A673 (cell line): ENCODE results near the gene NPNT.

ENCODE experiments used
- EZH2 ChIP-seq: fragments of 200-600 bp; sonication (generic); IDR thresholded peaks from 2 replicates; pipeline ENCODE4 v1.6.1; 2017; ENCODE audit warnings: borderline replicate concordance, low read depth, mild to moderate bottlenecking, mixed read lengths, antibody characterized with exemption, low read length; ENCODE audit not compliant: poor library complexity, severe bottlenecking
- TF ChIP-seq, protein P1 (sequence below): fragments of 300-800, 200-600 bp; sonication (generic); conservative IDR thresholded peaks from 2 replicates; pipeline ENCODE4 v1.5.1; 2017; ENCODE audit warnings: low read depth, mild to moderate bottlenecking, antibody characterized with exemption, low read length, moderate library complexity, mixed read lengths

DNA sequence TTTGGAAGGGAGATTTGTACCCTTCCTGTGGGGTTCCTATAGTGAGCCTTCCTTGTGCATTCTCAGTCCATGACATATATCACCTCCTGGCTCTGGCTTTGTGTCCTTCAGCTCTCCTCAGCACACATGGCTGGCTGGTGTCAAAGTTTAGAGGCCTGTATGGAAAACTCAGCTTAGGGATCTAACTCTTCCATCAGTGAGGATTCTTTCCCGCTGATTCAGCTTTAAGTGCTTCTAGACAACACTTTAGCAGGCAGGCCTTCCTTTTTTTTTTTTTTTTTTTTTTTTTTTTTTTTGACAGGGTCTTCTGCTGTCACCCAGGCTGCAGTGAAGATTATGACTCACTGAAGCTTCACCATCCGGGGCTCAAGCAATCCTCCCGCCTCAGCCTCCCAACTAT lies 84.2 kb downstream of the NPNT start:
- TF ChIP-seq, protein P1, sequence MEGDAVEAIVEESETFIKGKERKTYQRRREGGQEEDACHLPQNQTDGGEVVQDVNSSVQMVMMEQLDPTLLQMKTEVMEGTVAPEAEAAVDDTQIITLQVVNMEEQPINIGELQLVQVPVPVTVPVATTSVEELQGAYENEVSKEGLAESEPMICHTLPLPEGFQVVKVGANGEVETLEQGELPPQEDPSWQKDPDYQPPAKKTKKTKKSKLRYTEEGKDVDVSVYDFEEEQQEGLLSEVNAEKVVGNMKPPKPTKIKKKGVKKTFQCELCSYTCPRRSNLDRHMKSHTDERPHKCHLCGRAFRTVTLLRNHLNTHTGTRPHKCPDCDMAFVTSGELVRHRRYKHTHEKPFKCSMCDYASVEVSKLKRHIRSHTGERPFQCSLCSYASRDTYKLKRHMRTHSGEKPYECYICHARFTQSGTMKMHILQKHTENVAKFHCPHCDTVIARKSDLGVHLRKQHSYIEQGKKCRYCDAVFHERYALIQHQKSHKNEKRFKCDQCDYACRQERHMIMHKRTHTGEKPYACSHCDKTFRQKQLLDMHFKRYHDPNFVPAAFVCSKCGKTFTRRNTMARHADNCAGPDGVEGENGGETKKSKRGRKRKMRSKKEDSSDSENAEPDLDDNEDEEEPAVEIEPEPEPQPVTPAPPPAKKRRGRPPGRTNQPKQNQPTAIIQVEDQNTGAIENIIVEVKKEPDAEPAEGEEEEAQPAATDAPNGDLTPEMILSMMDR: no peak
- TF ChIP-seq EZH2: no peak
